Panc1 (cell line): ENCODE results near the gene GAL3ST1.

Experiments used
- CTCF ChIP-seq: fragments of 450-650 bp; IDR thresholded peaks from 2 replicates; pipeline ENCODE4 v1.5.1; 2017; ENCODE audit warnings: mild to moderate bottlenecking
- POLR2AphosphoS5 ChIP-seq: IDR thresholded peaks from 2 replicates; pipeline ENCODE4 v1.6.1; 2012; ENCODE audit warnings: mild to moderate bottlenecking, low read depth, low read length, moderate library complexity

- no peak for TF ChIP-seq CTCF
- no peak for TF ChIP-seq POLR2AphosphoS5
Measured at GRCh38 chr22:30610299-30610698, 35.8 kb upstream of the GAL3ST1 start.
